ENCODE data around the gene SMOC1. TPM values are rescaled to one million over a fixed set of nuclear protein-coding genes. Genes with fewer than 3 reads are reported as not detected.
A peak's percentile ranks its signal among the peaks of the same experiment; 100 is the strongest.
"Not testable (repeated sequence)": the region's sequence is repeated elsewhere in the genome, so short reads cannot be mapped to it uniquely, and the experiment has no call there.

The SMOC1 gene
- total RNA-seq, 1 donor from 2014 or later = 0.90 TPM

DNA sequence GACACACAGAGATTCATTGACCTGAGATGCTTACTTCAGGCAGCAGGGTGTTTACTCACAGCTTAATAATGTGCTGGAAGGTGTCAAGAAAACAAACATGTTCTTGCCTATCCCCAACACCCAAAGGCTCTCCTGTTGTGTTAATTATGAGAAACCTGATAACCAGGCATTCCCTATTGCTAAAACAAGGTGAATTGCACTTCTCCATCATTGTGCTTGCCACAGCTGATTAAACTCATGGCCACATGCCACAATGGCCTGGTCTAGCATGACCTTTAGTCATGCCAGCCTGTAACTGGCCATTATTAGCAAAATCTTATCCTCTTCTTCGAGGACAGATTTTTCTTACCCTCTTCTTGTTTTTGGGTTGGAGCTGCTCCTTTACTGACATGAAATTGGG is 21.4 kb downstream of the SMOC1 start:
- DNase-seq (ENCODE audit: low read depth in 2 of 2) = no peak

- DNase-seq (ENCODE audit: low read depth in 2 of 2) = peak in 1 of 2 donors; percentile 30
These were observed 22.1 kb downstream of the SMOC1 start for GRCh38 chr14:69901113-69901951.

- not testable (repeated sequence) for DNase-seq (ENCODE audit: low read depth in 2 of 2)
These were observed 23.8 kb downstream of the SMOC1 start for GRCh38 chr14:69903046-69903445.

DNA sequence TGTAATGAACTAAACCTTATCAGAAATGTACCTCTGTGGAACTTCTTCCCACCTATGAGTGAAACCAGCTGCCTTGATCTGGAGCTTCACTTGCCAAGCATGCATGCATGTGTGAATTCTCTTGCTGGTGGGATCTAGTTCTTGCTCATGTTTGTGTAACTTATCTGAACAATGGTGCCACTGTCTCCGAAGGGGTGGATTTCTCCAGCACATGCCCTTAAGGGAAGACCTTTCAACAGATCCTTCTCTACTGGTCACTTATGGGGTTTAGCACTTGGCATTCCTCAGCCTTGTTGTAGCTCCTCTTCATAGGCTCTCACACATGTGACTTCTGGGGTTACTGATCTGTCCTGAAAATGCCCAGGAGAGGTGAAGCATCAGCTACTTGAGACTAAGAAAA is 25.0 kb downstream of the SMOC1 start:
- no peak for DNase-seq (ENCODE audit: low read depth in 2 of 2)

GRCh38 chr14:69906201-69906600 is 27.0 kb downstream of the SMOC1 start:
- DNase-seq (ENCODE audit: low read depth in 2 of 2) = no peak

- no peak for DNase-seq (ENCODE audit: low read depth in 2 of 2)
These were observed 30.8 kb downstream of the SMOC1 start for GRCh38 chr14:69909826-69910550.

GRCh38 chr14:69910871-69911270 is 31.7 kb downstream of the SMOC1 start:
- no peak for DNase-seq (ENCODE audit: low read depth in 2 of 2)

DNA sequence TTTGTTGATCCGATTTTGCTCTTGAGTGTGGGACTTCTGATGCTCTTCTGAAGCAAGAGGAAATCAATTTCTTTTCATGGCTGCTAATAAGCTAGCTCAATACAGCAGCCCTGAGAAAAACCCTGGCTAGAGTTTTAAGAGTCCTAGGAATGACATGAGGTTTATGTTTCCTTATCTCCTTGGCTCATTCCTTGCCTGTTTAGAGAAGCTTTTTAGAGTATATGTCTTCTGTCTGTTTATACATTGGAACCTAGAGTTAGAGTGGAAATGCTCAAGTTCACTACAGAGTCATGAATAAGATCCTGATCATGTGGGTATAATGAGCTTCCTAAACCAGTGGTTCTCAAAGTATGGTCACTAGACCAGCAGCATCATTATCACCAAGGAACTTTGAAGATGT is 34.5 kb downstream of the SMOC1 start:
- DNase-seq (ENCODE audit: low read depth in 2 of 2) = no peak

- no peak for DNase-seq (ENCODE audit: low read depth in 2 of 2)
These were observed 37.2 kb downstream of the SMOC1 start for GRCh38 chr14:69916396-69916795.

DNA sequence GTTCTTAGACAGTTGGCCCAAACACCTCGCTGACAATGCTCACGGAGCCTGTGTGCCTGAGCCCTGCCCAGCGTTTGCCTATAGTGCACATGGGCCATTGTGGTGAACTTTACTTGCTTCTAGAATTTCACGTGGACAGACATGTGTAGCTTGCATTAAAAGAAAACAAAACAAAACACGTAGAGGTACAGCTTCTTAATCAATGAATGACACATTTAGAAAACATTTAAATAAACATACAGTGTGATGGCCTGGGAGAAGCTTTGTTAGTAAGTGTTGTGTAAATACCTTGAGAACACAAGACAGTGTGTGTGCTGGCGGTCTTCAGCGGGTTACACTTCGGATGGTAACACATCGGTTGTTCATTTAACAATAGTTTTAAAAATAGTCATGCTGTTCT is 38.1 kb downstream of the SMOC1 start:
- no peak for DNase-seq (ENCODE audit: low read depth in 2 of 2)

DNA sequence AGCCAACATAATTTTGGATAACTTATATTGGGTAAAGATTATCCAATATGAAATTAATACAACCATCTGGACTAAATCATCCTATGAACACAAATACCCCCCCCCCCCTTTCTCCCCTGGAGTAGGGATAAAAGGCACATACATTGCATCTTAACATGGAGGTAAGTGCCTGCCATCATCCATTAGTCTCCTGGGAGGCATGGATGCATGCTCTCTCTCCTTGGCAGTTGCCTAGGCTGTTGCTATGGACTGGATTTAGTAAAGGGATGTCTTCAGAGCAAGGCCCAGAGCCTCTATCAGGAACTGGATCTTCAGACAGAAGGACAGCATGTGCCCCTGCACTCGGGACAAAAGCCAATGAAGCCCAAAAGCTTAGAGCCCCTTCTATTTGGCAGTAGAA is 40.6 kb downstream of the SMOC1 start:
- no peak for DNase-seq (ENCODE audit: low read depth in 2 of 2)

GRCh38 chr14:69921052-69921451 is 41.8 kb downstream of the SMOC1 start:
- no peak for DNase-seq (ENCODE audit: low read depth in 2 of 2)

DNA sequence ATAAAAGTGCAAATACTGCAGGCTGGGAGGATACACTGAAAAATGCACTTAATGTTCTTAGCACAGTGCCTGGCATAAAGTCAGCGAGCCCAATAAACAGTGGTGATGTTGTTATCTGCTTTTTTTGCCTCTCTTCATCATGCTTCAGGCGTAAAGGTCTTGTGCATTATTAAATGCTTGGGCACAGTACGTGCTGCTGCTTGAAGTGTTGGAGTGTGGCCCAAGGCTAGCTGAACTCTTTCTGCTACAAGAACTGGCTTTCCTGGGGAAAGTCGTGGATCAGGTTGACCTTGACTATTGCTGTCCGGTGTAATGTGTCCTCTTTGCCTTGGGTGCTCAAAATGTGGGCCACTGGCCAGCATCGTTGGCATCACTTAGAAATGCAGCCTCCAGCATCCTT is 43.0 kb downstream of the SMOC1 start:
- no peak for DNase-seq (ENCODE audit: low read depth in 2 of 2)

DNA sequence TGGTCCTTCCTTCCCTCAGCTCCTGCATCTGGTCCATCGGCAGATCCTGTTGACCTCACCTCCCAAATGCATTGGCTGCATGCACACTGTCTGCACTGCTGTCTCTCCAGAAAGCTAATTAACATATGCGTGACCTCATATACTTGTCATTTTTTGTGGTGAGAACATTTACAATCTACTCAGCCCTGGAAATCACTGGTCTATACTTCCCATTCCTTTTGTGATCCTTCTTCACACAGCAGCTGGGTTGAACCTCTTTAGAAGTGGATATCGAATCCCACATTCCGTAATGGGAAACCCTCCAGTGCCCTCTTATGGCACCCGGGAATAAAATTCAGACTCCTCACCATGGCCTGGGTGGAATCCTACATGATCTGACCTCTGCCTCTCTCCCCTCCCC is 45.0 kb downstream of the SMOC1 start:
- DNase-seq (ENCODE audit: low read depth in 2 of 2) = no peak

DNA sequence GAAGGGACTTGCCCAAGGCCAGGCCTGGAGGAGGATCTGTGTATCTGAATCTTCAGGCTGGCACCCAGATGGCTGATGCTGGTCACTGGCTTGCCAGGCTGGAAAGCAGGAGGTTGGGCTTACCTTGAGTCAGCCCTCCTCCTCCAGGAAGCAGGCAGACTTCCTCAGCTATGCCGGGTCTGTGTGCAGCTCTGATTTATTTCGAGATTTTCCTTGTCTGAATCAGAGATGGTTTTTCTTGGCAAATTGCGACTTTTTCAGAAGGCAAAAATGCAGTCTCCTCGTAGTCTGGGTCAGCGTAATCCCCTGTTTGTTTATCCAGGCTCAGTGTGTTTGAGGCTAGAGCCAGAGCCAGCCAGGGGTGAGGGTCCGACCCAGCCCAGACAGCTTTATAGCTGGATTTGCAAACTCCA is 48.9 kb downstream of the SMOC1 start:
- DNase-seq (ENCODE audit: low read depth in 2 of 2) = peak in 1 of 2 donors; percentile 32

DNA sequence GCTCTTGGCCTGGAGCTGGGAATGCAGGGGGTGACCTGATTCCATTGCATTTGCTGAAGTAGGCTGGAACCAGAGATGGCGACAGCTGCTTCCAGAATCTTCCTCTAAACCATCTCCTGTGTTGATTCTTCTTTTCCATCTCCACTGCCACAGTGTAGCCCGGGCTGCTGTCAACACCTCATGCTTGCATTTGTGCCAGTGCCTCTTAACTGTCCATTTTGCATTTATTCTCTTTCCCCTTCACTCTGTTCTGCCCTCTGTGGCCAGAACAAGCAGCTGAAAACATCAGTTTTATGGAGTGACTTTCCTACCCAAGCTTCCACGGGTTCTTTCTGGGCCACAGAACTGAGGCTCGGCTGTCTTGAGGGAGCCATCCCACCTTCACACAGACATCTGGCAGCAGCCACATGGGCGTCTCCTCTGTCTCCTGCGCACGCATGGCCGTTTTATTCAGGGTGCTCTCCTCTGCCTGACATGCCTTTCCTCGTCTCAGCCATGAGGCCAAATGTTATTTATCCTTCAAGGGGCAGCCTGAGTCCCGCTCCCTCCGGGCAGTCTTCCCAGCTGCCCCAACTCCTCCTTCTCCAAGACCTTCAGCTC is 51.7 kb downstream of the SMOC1 start:
- no peak for DNase-seq (ENCODE audit: low read depth in 2 of 2)

- no peak for DNase-seq (ENCODE audit: low read depth in 2 of 2)
These were observed 52.7 kb downstream of the SMOC1 start for GRCh38 chr14:69931960-69932359.

- DNase-seq (ENCODE audit: low read depth in 2 of 2) = no peak
These were observed 53.2 kb downstream of the SMOC1 start for GRCh38 chr14:69932391-69932790.

GRCh38 chr14:69933623-69934275 is 54.5 kb downstream of the SMOC1 start:
- DNase-seq (ENCODE audit: low read depth in 2 of 2) = no peak

- DNase-seq (ENCODE audit: low read depth in 2 of 2) = no peak
These were observed 58.3 kb downstream of the SMOC1 start for GRCh38 chr14:69937367-69938081.

DNA sequence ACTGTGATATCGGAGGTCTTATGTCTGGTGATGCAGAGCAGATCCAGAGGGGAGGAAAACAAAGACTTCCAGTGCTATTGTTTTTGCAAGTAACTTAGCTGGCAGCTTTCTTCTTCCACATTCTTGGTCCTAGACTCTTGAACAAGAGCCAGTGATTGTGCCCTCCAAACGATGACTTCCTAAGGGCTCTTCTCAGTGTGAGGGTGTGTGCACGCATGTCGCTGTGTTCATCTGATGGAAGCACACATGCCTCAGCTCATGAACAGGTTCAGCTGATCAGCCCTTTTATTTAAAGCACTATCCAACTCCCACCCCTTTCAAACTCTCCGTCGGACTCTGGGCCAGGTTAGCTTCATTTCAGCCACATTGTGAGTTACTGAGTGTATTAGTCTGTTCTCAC is 59.5 kb downstream of the SMOC1 start:
- no peak for DNase-seq (ENCODE audit: low read depth in 2 of 2)
